Tibial nerve (tissue), 4 donors: ENCODE data around the gene ASTL.
"Not testable (repeated sequence)": the region's sequence is repeated elsewhere in the genome, so short reads cannot be mapped to it uniquely, and the experiment has no call there.

Experiments used
- EP300 ChIP-seq, 2 donors: sonication (generic); formaldehyde crosslinking; IDR thresholded peaks; one replicate each; pipeline ENCODE4 v1.6.1; 2017; ENCODE audit warnings: antibody characterized with exemption in 2 of 2, mild to moderate bottlenecking in 1 of 2
- POLR2A ChIP-seq, 2 donors: fragments of 450-650 bp; IDR thresholded peaks; one replicate each; pipeline ENCODE4 v1.6.1; 2017; ENCODE audit warnings: antibody characterized with exemption in 2 of 2, mild to moderate bottlenecking in 2 of 2, moderate library complexity in 2 of 2
- TF ChIP-seq, protein P1 (sequence below), 5 experiments: fragments of 200-600 bp in 3 of 5; fragments of 450-650 bp in 2 of 5; sonication (generic) in 3 of 5; IDR thresholded peaks; one replicate each; pipeline ENCODE4 v1.5.1; 2016 to 2019; ENCODE audit warnings: antibody characterized with exemption in 5 of 5, mild to moderate bottlenecking in 3 of 5, moderate library complexity in 2 of 5

DNA sequence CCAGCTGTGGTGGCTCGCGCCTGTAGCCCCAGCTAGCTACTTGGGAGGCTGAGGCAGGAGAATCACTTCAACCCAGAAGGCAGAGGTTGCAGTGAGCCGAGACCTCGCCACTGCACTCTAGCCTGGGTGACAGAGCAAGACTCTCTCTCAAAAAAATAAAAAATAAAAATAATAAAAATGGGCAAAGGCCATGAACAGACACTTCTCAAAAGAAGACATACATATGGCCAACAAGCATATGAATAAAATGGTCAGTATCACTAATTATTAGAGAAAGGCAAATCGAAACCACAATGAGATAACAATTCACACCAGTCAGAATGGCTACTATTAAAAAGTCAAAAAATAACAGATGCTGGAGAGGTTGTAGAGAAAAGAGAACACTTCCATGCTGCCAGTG is 22.1 kb upstream of the ASTL start:
- TF ChIP-seq, protein P1, sequence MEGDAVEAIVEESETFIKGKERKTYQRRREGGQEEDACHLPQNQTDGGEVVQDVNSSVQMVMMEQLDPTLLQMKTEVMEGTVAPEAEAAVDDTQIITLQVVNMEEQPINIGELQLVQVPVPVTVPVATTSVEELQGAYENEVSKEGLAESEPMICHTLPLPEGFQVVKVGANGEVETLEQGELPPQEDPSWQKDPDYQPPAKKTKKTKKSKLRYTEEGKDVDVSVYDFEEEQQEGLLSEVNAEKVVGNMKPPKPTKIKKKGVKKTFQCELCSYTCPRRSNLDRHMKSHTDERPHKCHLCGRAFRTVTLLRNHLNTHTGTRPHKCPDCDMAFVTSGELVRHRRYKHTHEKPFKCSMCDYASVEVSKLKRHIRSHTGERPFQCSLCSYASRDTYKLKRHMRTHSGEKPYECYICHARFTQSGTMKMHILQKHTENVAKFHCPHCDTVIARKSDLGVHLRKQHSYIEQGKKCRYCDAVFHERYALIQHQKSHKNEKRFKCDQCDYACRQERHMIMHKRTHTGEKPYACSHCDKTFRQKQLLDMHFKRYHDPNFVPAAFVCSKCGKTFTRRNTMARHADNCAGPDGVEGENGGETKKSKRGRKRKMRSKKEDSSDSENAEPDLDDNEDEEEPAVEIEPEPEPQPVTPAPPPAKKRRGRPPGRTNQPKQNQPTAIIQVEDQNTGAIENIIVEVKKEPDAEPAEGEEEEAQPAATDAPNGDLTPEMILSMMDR (IDR thresholded peaks at IDR 0.05), result not testable (repeated sequence)
- not testable (repeated sequence) for TF ChIP-seq POLR2A, EP300 (IDR thresholded peaks at IDR 0.05)
